Measurements from ENCODE around the gene NMNAT2. TPM values are rescaled to one million over a fixed set of nuclear protein-coding genes. Genes with fewer than 3 reads are reported as not detected.
A peak's percentile ranks its signal among the peaks of the same experiment; 100 is the strongest.

Gene NMNAT2
- total and polyA plus RNA-seq, 2 of the 8 experiments (the other 6 are each of a cell fraction or from before 2014, with no cell fraction given) = 6.5 to 20.9 TPM

DNA sequence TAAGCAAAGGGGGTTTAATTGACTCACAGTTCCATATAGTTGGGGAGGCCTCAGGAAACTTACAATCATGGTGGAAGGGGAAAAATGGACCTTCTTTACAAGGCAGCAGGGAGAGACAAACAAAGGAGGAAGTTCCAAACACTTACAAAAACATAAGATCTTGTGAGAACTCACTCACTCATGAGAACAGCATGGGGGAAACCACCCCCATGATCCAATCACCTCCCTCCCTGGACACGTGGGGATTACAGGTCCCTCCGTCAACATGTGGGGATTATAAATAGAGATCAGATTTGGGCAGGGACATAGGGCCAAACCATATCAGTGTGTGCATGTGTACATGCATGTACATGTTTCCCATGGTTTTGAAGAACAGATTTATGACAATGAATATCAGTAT lies 48.6 kb upstream of the NMNAT2 start:
- Histone ChIP-seq H4K91ac (replicated peaks; ENCODE audit: insufficient read length, low read length) (no peak overlapping the region), H4K5ac (ENCODE audit: insufficient read length, low read depth, low read length) (no peak overlapping the region), H4K8ac (ENCODE audit: extremely low read depth, insufficient read depth, low read length) (no peak overlapping the region), H2AFZ (ENCODE audit: low read length) (no peak overlapping the region), H2BK120ac (replicated peaks; ENCODE audit: low read depth, low read length) (no peak overlapping the region), H3K14ac (ENCODE audit: insufficient read length) (no peak overlapping the region), H3K23ac (ENCODE audit: insufficient read length) (no peak overlapping the region), H3K4me2 (ENCODE audit: insufficient read depth in 1 of 2, low read depth in 2 of 2, low read length in 2 of 2) (no peak overlapping the region), H3K9ac (replicated peaks in 1 of 4; ENCODE audit: extremely low read depth in 1 of 4, low read depth in 3 of 4, low read length in 3 of 4) (no peak overlapping the region), H3K27me3 (replicated peaks in 1 of 4; ENCODE audit: control insufficient read depth in 3 of 4, extremely low read depth in 1 of 4, insufficient read depth in 3 of 4, low read length in 3 of 4) (no peaks in the 10 kb centered on the region), H2BK15ac (ENCODE audit: low read length) (no peak overlapping the region), H3K56ac (replicated peaks; ENCODE audit: insufficient read length, low read depth, low read length) (no peak overlapping the region), H3K4me1 (replicated peaks in 1 of 4; ENCODE audit: control insufficient read depth in 3 of 4, insufficient read depth in 4 of 4, low read length in 3 of 4) (peaks cover 0 to 4% (median 1%) of the 10 kb centered on the region in 4 experiments; a peak in 3 of 7 replicates), H3K4ac (replicated peaks; ENCODE audit: insufficient read length, low read depth, low read length) (no peak overlapping the region), H3K4me3 (ENCODE audit: extremely low read depth in 1 of 4, insufficient read depth in 2 of 4, low read depth in 3 of 4, low read length in 4 of 4) (no peak overlapping the region), H2AK5ac (ENCODE audit: low read depth, low read length) (no peak overlapping the region), H2BK20ac (ENCODE audit: low read length) (no peak overlapping the region), H2BK12ac (ENCODE audit: low read depth, low read length) (peak overlapping the region; percentile 62; the same call in 1 of the 2 replicates), H3K79me2 (ENCODE audit: control insufficient read depth in 1 of 2, insufficient read depth in 2 of 2, low read length in 2 of 2) (no peaks in the 10 kb centered on the region), H3K23me2 (ENCODE audit: low read depth, low read length) (peaks cover 5% of the 10 kb centered on the region; the same call in 1 of the 2 replicates), H3K9me3 (ENCODE audit: insufficient read depth in 2 of 2, low read depth in 1 of 2, low read length in 1 of 2) (no peaks in the 10 kb centered on the region), H3K27ac (ENCODE audit: low read depth, low read length) (no peak overlapping the region), H2BK5ac (ENCODE audit: low read depth, low read length) (no peak overlapping the region), H3K36me3 (ENCODE audit: control insufficient read depth in 2 of 4, insufficient read depth in 4 of 4, low read length in 3 of 4) (no peaks in the 10 kb centered on the region; a peak in 1 of 8 replicates), H4K20me1 (replicated peaks in 1 of 2; ENCODE audit: control insufficient read depth in 1 of 2, insufficient read depth in 2 of 2, low read length in 2 of 2) (no peaks in the 10 kb centered on the region), H3K18ac (ENCODE audit: extremely low read depth, low read length) (no peak overlapping the region), H3K79me1 (ENCODE audit: low read depth, low read length) (no peaks in the 10 kb centered on the region)
- no peak for DNase-seq (ENCODE audit: low read depth in 1 of 2, low spot score in 2 of 2)
- FAIRE-seq = no peak
- WGBS, 2 experiments (ENCODE audit: extremely low coverage in 1 of 2, insufficient coverage in 1 of 2, insufficient read length in 1 of 2, insufficient replicate concordance in 2 of 2, low coverage in 1 of 2, low lambda C conversion rate in 2 of 2, missing lambda C conversion rate in 1 of 2) = 55% methylated on average over 2 of the region's 2 CpGs; no CpG with 5 or more reads in 1 of the 2 experiments
- POLR2A ChIA-PET (ENCODE audit: partially characterized antibody) = no interaction called here
- CTCF ChIA-PET (ENCODE audit: partially characterized antibody) = no interaction called here
- no peak for TF ChIP-seq RBBP5 (IDR thresholded peaks at IDR 0.05; ENCODE audit: borderline replicate concordance, low read depth, low read length)
